ENCODE measurements around the gene FAAP100. TPM values are rescaled to one million over a fixed set of nuclear protein-coding genes. Genes with fewer than 3 reads are reported as not detected.

Gene FAAP100
- polyA plus RNA-seq, 1 of the 3 experiments (the other 2 are of a cell fraction) = 18.9 TPM

DNA sequence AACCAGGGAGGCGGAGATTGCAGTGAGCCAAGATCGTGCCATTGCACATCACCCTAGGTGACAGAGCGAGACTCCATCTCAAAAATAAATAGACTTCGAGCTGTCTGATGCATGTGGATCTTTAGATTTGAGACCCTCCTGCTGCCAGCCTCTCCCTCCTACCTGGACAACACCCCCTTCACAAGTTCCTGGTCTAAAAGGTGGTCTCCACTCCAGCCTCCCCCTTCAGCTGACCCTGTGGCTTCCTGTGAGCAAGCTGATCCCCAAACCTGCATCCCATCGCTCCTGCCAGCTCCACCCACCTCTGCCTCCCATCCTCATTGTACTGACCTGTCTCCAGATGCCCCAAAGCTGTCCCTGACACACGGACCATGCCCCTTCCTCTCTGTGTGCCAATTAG lies 27.1 kb upstream of the FAAP100 start:
- 91% methylated on average over 5 of the region's 6 CpGs for WGBS (ENCODE audit: low lambda C conversion rate)
- ChIA-PET POLR2A (no interaction called here), CTCF (interaction anchor here (1.1 to 3.0 kb wide), 3 partner anchors 12 to 28 kb away, joined by 6 to 19 read pairs (median 7); no protein-coding TSS in a partner anchor)
- H3K4me2 ChIP-seq = peak overlapping the region; percentile 30; the same call in 1 of the 2 replicates
- peaks cover 10 to 52% of the 10 kb centered on the region in 2 experiments for H3K4me1 ChIP-seq (ENCODE audit: control insufficient read depth in 1 of 2, insufficient read depth in 2 of 2, low read depth in 1 of 2, low read length in 1 of 2)
- TF ChIP-seq, protein P1, sequence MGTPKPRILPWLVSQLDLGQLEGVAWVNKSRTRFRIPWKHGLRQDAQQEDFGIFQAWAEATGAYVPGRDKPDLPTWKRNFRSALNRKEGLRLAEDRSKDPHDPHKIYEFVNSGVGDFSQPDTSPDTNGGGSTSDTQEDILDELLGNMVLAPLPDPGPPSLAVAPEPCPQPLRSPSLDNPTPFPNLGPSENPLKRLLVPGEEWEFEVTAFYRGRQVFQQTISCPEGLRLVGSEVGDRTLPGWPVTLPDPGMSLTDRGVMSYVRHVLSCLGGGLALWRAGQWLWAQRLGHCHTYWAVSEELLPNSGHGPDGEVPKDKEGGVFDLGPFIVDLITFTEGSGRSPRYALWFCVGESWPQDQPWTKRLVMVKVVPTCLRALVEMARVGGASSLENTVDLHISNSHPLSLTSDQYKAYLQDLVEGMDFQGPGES (IDR thresholded peaks at IDR 0.05; ENCODE audit: low read depth, low read length) = no peak
- TF ChIP-seq TAF1 (IDR thresholded peaks at IDR 0.05; ENCODE audit: borderline replicate concordance, low read depth, low read length) = no peak
- TF ChIP-seq GABPA (IDR thresholded peaks at IDR 0.05; ENCODE audit: low read depth) = no peak
- TF ChIP-seq FOXJ3 (CRISPR knock-in tag; IDR thresholded peaks at IDR 0.05) = no peak
- no peak for TF ChIP-seq MXI1 (IDR thresholded peaks at IDR 0.05; ENCODE audit: low read depth, low read length)
- TF ChIP-seq EP300 (IDR thresholded peaks at IDR 0.05; ENCODE audit: borderline replicate concordance in 1 of 2, low read depth in 1 of 2, low read length in 1 of 2) = no peak
- TF ChIP-seq RCOR1 (IDR thresholded peaks at IDR 0.05; ENCODE audit: low read length) = no peak
- no peak for TF ChIP-seq CHD2 (IDR thresholded peaks at IDR 0.05; ENCODE audit: low read length, partially characterized antibody)
- TF ChIP-seq, protein P2, sequence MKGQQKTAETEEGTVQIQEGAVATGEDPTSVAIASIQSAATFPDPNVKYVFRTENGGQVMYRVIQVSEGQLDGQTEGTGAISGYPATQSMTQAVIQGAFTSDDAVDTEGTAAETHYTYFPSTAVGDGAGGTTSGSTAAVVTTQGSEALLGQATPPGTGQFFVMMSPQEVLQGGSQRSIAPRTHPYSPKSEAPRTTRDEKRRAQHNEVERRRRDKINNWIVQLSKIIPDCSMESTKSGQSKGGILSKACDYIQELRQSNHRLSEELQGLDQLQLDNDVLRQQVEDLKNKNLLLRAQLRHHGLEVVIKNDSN (IDR thresholded peaks at IDR 0.05; ENCODE audit: borderline replicate concordance, low read depth) = no peak
- no peak for TF ChIP-seq RXRA (IDR thresholded peaks at IDR 0.05; ENCODE audit: borderline replicate concordance, low read depth)
- no peak for TF ChIP-seq GATA2 (CRISPR knock-in tag; IDR thresholded peaks at IDR 0.05)
- no peak overlapping the region for H2AFZ ChIP-seq (ENCODE audit: low read depth)
- no peak overlapping the region for H3K4me3 ChIP-seq (ENCODE audit: low read depth in 2 of 2, low read length in 1 of 2)
- peak overlapping the region in 1 of 2 experiments; percentile 17; a peak in 1 of 4 replicates for H3K27ac ChIP-seq (ENCODE audit: low read depth in 2 of 2, low read length in 1 of 2)
- peaks cover 33 to 59% of the 10 kb centered on the region in 2 experiments for H3K36me3 ChIP-seq (replicated peaks in 1 of 2; ENCODE audit: control insufficient read depth in 1 of 2, insufficient read depth in 2 of 2, low read length in 1 of 2)
- H3K27me3 ChIP-seq (ENCODE audit: insufficient read depth) = no peaks in the 10 kb centered on the region
- no peaks in the 10 kb centered on the region for H3K9me3 ChIP-seq
- H3K9ac ChIP-seq = no peak overlapping the region
- no peaks in the 10 kb centered on the region for H3K9me2 ChIP-seq
- H4K20me1 ChIP-seq (ENCODE audit: insufficient read depth) = peaks cover 16% of the 10 kb centered on the region
- DNase-seq = no peak
- peaks cover 29% of the 10 kb centered on the region for H3F3A ChIP-seq (replicated peaks; ENCODE audit: insufficient read depth)
- H3K79me2 ChIP-seq (ENCODE audit: insufficient read depth) = peaks cover 66% of the 10 kb centered on the region

DNA sequence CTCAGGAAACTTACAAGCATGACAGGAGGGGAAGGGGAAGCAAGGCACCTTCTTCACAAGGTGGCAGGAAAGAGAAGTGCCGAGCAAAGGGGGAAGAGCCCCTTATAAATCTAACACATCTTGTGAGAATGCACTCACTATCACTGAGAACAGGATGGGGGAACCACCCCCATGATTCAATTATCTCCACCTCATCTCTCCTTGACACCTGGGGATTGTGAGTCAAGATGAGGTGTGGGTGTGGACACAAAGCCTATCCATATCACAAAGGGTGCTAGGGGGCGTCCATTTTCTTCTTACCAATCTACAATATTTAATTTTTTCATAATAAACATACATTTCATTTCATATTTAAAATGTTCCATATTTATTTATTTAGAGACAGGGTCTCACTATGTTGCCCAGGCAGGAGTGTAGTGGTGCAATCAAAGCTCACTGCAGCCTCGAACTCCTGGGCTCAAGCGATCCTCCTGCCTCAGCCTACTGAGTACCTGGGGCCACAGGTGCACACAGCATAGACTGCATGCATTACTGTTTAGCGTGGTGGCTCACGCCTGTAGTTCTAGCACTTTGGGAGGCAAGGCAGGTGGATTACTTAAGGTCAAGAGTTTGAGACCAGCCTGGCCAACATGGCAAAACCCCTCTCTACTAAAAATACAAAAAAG lies 26.5 kb upstream of the FAAP100 start:
- Histone ChIP-seq H3K4me3 (ENCODE audit: low read depth in 2 of 2, low read length in 1 of 2) (no peak overlapping the region), H3K9me2 (no peaks in the 10 kb centered on the region), H3F3A (replicated peaks; ENCODE audit: insufficient read depth) (peaks cover 30% of the 10 kb centered on the region), H3K36me3 (replicated peaks in 1 of 2; ENCODE audit: control insufficient read depth in 1 of 2, insufficient read depth in 2 of 2, low read length in 1 of 2) (peaks cover 30 to 59% of the 10 kb centered on the region in 2 experiments), H2AFZ (ENCODE audit: low read depth) (no peak overlapping the region), H3K27ac (ENCODE audit: low read depth in 2 of 2, low read length in 1 of 2) (peak overlapping the region in 1 of 2 experiments; percentile 67; a peak in 2 of 4 replicates), H3K27me3 (ENCODE audit: insufficient read depth) (no peaks in the 10 kb centered on the region), H3K9ac (no peak overlapping the region), H4K20me1 (ENCODE audit: insufficient read depth) (peaks cover 16% of the 10 kb centered on the region), H3K79me2 (ENCODE audit: insufficient read depth) (peaks cover 72% of the 10 kb centered on the region), H3K4me2 (peak overlapping the region; percentile 65; the same call in 1 of the 2 replicates), H3K4me1 (ENCODE audit: control insufficient read depth in 1 of 2, insufficient read depth in 2 of 2, low read depth in 1 of 2, low read length in 1 of 2) (peaks cover 17 to 55% of the 10 kb centered on the region in 2 experiments), H3K9me3 (no peaks in the 10 kb centered on the region)
- 96% methylated on average over 6 of the region's 6 CpGs for WGBS (ENCODE audit: low lambda C conversion rate)
- POLR2A ChIA-PET = no interaction called here
- no peak for TF ChIP-seq EP300 (IDR thresholded peaks at IDR 0.05; ENCODE audit: borderline replicate concordance in 1 of 2, low read depth in 1 of 2, low read length in 1 of 2)
- TF ChIP-seq FOXJ3 (CRISPR knock-in tag; IDR thresholded peaks at IDR 0.05) = no peak
- no peak for TF ChIP-seq TEAD4 (IDR thresholded peaks at IDR 0.05; ENCODE audit: borderline replicate concordance, insufficient read depth)
- no peak for TF ChIP-seq RAD21 (IDR thresholded peaks at IDR 0.05; ENCODE audit: low read length)
- no peak for TF ChIP-seq SIN3A (IDR thresholded peaks at IDR 0.05; ENCODE audit: borderline replicate concordance, low read depth, low read length)
- DNase-seq = no peak
- CTCF ChIA-PET = interaction anchor here (1.1 to 3.0 kb wide), 4 partner anchors 11 to 286 kb away, joined by 4 to 19 read pairs (median 6); no protein-coding TSS in a partner anchor
